H1 (cell line): ENCODE data around the gene RIN2. TPM values are rescaled to one million over a fixed set of nuclear protein-coding genes. Genes with fewer than 3 reads are reported as not detected.

Experiments
- CTCF ChIA-PET: fragments of 300-600 bp; sonication (Branson Sonifier 250); formaldehyde crosslinking; loops from one replicate; lab custom pipeline; 2021; ENCODE audit not compliant: partially characterized antibody; lab: Charles Lee
- POLR2A ChIA-PET: fragments of 300-600 bp; sonication (Branson Sonifier 250); formaldehyde crosslinking; loops from one replicate; lab custom pipeline; 2021; ENCODE audit warnings: inconsistent platforms; ENCODE audit not compliant: partially characterized antibody; lab: Charles Lee
- DNase-seq, 2 experiments: peaks; one replicate each; pipeline versions ENCODE4 v3.0.0 to v3.0.0-alpha.2; 2010 to 2022; ENCODE audit warnings: low spot score in 2 of 2, low read depth in 1 of 2, mixed read lengths in 1 of 2
- FAIRE-seq: peaks from 2 replicates; lab custom pipeline; 2011; peaks lifted over from hg19 to GRCh38; lab: Jason Lieb, UNC
- H2AFZ ChIP-seq: 2 replicates; pipeline ENCODE4 v1.8.1; 2012; ENCODE audit warnings: low read length, inconsistent platforms
- H2AK5ac ChIP-seq: 2 replicates; pipeline ENCODE4 v1.6.1; 2013; ENCODE audit warnings: low read depth, low read length
- H2BK120ac ChIP-seq: replicated peaks from 2 replicates; pipeline ENCODE3; 2013; ENCODE audit warnings: low read depth, low read length, inconsistent platforms
- H2BK12ac ChIP-seq: 2 replicates; pipeline ENCODE4 v1.6.1; 2013; ENCODE audit warnings: low read depth, low read length
- H2BK15ac ChIP-seq: 2 replicates; pipeline ENCODE4 v1.6.1; 2013; ENCODE audit warnings: low read length
- H2BK20ac ChIP-seq: 2 replicates; pipeline ENCODE4 v1.6.1; 2013; ENCODE audit warnings: low read length
- H2BK5ac ChIP-seq: 2 replicates; pipeline ENCODE4 v1.6.1; 2013; ENCODE audit warnings: low read depth, low read length
- H3K14ac ChIP-seq: 2 replicates; pipeline ENCODE4 v1.6.1; 2013; ENCODE audit warnings: inconsistent platforms; ENCODE audit not compliant: insufficient read length
- H3K18ac ChIP-seq: 2 replicates; pipeline ENCODE4 v1.6.1; 2013; ENCODE audit warnings: low read length; ENCODE audit errors: extremely low read depth
- H3K23ac ChIP-seq: 2 replicates; pipeline ENCODE4 v1.6.1; 2013; ENCODE audit warnings: inconsistent platforms; ENCODE audit not compliant: insufficient read length
- H3K23me2 ChIP-seq: 2 replicates; pipeline ENCODE4 v1.6.1; 2013; ENCODE audit warnings: low read depth, low read length
- H3K27ac ChIP-seq: 2 replicates; pipeline ENCODE4 v1.6.1; 2011; ENCODE audit warnings: low read depth, low read length, inconsistent platforms
- H3K27me3 ChIP-seq, 4 experiments: replicated peaks in 1 of 4; 1 replicate in 1 of 4; 2 replicates in 3 of 4; pipeline versions ENCODE4 v1.6.1 to v1.8.1; 2011 to 2013; ENCODE audit warnings: low read length in 3 of 4, mild to moderate bottlenecking in 3 of 4, inconsistent platforms in 2 of 4, mixed read lengths in 2 of 4, moderate library complexity in 1 of 4; ENCODE audit not compliant: control insufficient read depth in 3 of 4, insufficient read depth in 3 of 4; ENCODE audit errors: extremely low read depth in 1 of 4
- H3K36me3 ChIP-seq, 4 experiments: 2 replicates each; pipeline versions ENCODE4 v1.6.1 to v1.8.1; 2011 to 2013; ENCODE audit warnings: mild to moderate bottlenecking in 4 of 4, low read length in 3 of 4, moderate library complexity in 2 of 4, control low read depth in 1 of 4, inconsistent platforms in 1 of 4; ENCODE audit not compliant: insufficient read depth in 4 of 4, control insufficient read depth in 2 of 4
- H3K4ac ChIP-seq: replicated peaks from 2 replicates; pipeline ENCODE3; 2013; ENCODE audit warnings: low read length, low read depth, mixed read lengths, inconsistent platforms; ENCODE audit not compliant: insufficient read length
- H3K4me1 ChIP-seq, 4 experiments: replicated peaks in 1 of 4; 1 replicate in 1 of 4; 2 replicates in 3 of 4; pipeline versions ENCODE4 v1.6.1 to v1.8.1; 2011 to 2013; ENCODE audit warnings: low read length in 3 of 4, inconsistent platforms in 2 of 4, mixed read lengths in 1 of 4; ENCODE audit not compliant: insufficient read depth in 4 of 4, control insufficient read depth in 3 of 4
- H3K4me2 ChIP-seq, 2 experiments: 2 replicates each; pipeline versions ENCODE4 v1.6.1 to v1.8.1; 2011 to 2013; ENCODE audit warnings: low read depth in 2 of 2, low read length in 2 of 2, control low read depth in 1 of 2, inconsistent platforms in 1 of 2, mild to moderate bottlenecking in 1 of 2; ENCODE audit not compliant: insufficient read depth in 1 of 2
- H3K4me3 ChIP-seq, 4 experiments: fragments of 200-600, 300-600 bp in 1 of 4; sonication (generic), shearing (Covaris generic), sonication (Bioruptor Twin) in 1 of 4; 2 replicates each; pipeline versions ENCODE4 v1.5.1 to v1.8.1; 2011 to 2016; ENCODE audit warnings: low read length in 4 of 4, low read depth in 3 of 4, control low read depth in 2 of 4, inconsistent platforms in 2 of 4, mild to moderate bottlenecking in 2 of 4, mixed read lengths in 1 of 4, moderate library complexity in 1 of 4; ENCODE audit not compliant: insufficient read depth in 2 of 4; ENCODE audit errors: extremely low read depth in 1 of 4
- H3K56ac ChIP-seq: replicated peaks from 2 replicates; pipeline ENCODE3; 2013; ENCODE audit warnings: low read depth, mild to moderate bottlenecking, mixed read lengths, low read length, inconsistent platforms; ENCODE audit not compliant: insufficient read length
- H3K79me1 ChIP-seq: 2 replicates; pipeline ENCODE4 v1.6.1; 2013; ENCODE audit warnings: low read depth, low read length, control low read depth
- H3K79me2 ChIP-seq, 2 experiments: 2 replicates each; pipeline versions ENCODE4 v1.6.1 to v1.8.1; 2012 to 2013; ENCODE audit warnings: low read length in 2 of 2, mild to moderate bottlenecking in 2 of 2, inconsistent platforms in 1 of 2; ENCODE audit not compliant: insufficient read depth in 2 of 2, control insufficient read depth in 1 of 2
- H3K9ac ChIP-seq, 4 experiments: replicated peaks in 1 of 4; 1 replicate in 1 of 4; 2 replicates in 3 of 4; pipeline versions ENCODE4 v1.6.1 to v1.8.1; 2011 to 2013; ENCODE audit warnings: low read depth in 3 of 4, low read length in 3 of 4, control low read depth in 2 of 4, mild to moderate bottlenecking in 2 of 4, moderate library complexity in 2 of 4, inconsistent platforms in 1 of 4; ENCODE audit errors: extremely low read depth in 1 of 4
- H3K9me3 ChIP-seq, 2 experiments: 2 replicates each; pipeline versions ENCODE4 v1.6.1 to v1.8.1; 2012 to 2013; ENCODE audit warnings: mild to moderate bottlenecking in 2 of 2, moderate library complexity in 2 of 2, control low read depth in 1 of 2, inconsistent platforms in 1 of 2, low read depth in 1 of 2, low read length in 1 of 2, mixed read lengths in 1 of 2; ENCODE audit not compliant: insufficient read depth in 2 of 2
- H4K20me1 ChIP-seq, 2 experiments: replicated peaks in 1 of 2; 2 replicates each; pipeline versions ENCODE3 to v1.8.1; 2011 to 2013; ENCODE audit warnings: inconsistent platforms in 2 of 2, low read length in 2 of 2, mild to moderate bottlenecking in 1 of 2; ENCODE audit not compliant: insufficient read depth in 2 of 2, control insufficient read depth in 1 of 2
- H4K5ac ChIP-seq: 2 replicates; pipeline ENCODE4 v1.6.1; 2013; ENCODE audit warnings: low read length, low read depth, mixed read lengths, inconsistent platforms; ENCODE audit not compliant: insufficient read length
- H4K8ac ChIP-seq: 2 replicates; pipeline ENCODE4 v1.8.0; 2013; ENCODE audit warnings: mild to moderate bottlenecking, moderate library complexity, low read length, inconsistent platforms; ENCODE audit not compliant: insufficient read depth; ENCODE audit errors: extremely low read depth
- H4K91ac ChIP-seq: replicated peaks from 2 replicates; pipeline ENCODE3; 2013; ENCODE audit warnings: low read length, mixed read lengths, inconsistent platforms; ENCODE audit not compliant: insufficient read length
- ATF3 ChIP-seq: IDR thresholded peaks from 2 replicates; pipeline ENCODE4 v1.6.1; 2011; ENCODE audit warnings: low read depth, mild to moderate bottlenecking, low read length; ENCODE audit not compliant: insufficient read depth
- BACH1 ChIP-seq: IDR thresholded peaks from 2 replicates; pipeline ENCODE4 v1.6.1; 2012; ENCODE audit warnings: low read length, improper control_type of control experiment
- CBX8 ChIP-seq: fragments of 300-800, 300-1000 bp; sonication (generic); IDR thresholded peaks from 2 replicates; pipeline ENCODE4 v1.7.1; 2016; ENCODE audit warnings: low read depth, low read length, borderline replicate concordance
- CREB1 ChIP-seq: IDR thresholded peaks from 2 replicates; pipeline ENCODE4 v1.6.1; 2012; ENCODE audit warnings: inconsistent platforms
- CTBP2 ChIP-seq: IDR thresholded peaks from 2 replicates; pipeline ENCODE4 v1.7.0; 2011; ENCODE audit warnings: borderline replicate concordance, mild to moderate bottlenecking, moderate library complexity, mixed read lengths, low read length; ENCODE audit not compliant: insufficient read depth, insufficient read length
- EGR1 ChIP-seq: IDR thresholded peaks from 2 replicates; pipeline ENCODE4 v1.6.1; 2011; ENCODE audit warnings: low read depth, low read length, borderline replicate concordance
- FOSL1 ChIP-seq: IDR thresholded peaks from 2 replicates; pipeline ENCODE4 v1.6.1; 2011; ENCODE audit warnings: mild to moderate bottlenecking, low read depth, low read length, moderate library complexity; ENCODE audit not compliant: insufficient read depth
- KDM1A ChIP-seq: fragments of 200-600, 300-600 bp; sonication (generic); IDR thresholded peaks from 2 replicates; pipeline ENCODE4 v1.7.1; 2016; ENCODE audit warnings: mild to moderate bottlenecking, low read length, borderline replicate concordance
- NRF1 ChIP-seq: IDR thresholded peaks from 2 replicates; pipeline ENCODE4 v1.6.1; 2011; ENCODE audit warnings: mild to moderate bottlenecking, low read depth, low read length, improper control_type of control experiment
- SIX5 ChIP-seq: IDR thresholded peaks from 2 replicates; pipeline ENCODE4 v1.6.1; 2011; ENCODE audit warnings: mild to moderate bottlenecking, low read depth, low read length
- SRF ChIP-seq: IDR thresholded peaks from 2 replicates; pipeline ENCODE4 v1.6.1; 2011; ENCODE audit warnings: mild to moderate bottlenecking, low read depth, low read length, moderate library complexity
- SUZ12 ChIP-seq: fragments of 200-600 bp; sonication (generic); IDR thresholded peaks from 2 replicates; pipeline ENCODE4 v1.6.1; 2012; ENCODE audit warnings: mild to moderate bottlenecking, inconsistent platforms, low read length, moderate library complexity, mixed read lengths
- WGBS, 2 experiments: shearing (Covaris generic) in 1 of 2; methylation state at CpG; one replicate each; pipeline versions ENCODE4 v1.1.6 to v1.1.7; 2013 to 2015; ENCODE audit warnings: low lambda C conversion rate in 2 of 2, mixed read lengths in 2 of 2, inconsistent platforms in 1 of 2, low coverage in 1 of 2, missing lambda C conversion rate in 1 of 2; ENCODE audit not compliant: insufficient replicate concordance in 2 of 2, insufficient coverage in 1 of 2, insufficient read length in 1 of 2; ENCODE audit errors: extremely low coverage in 1 of 2, missing lambda C conversion rate in 1 of 2; 5-methylcytosine and 5-hydroxymethylcytosine counted together
- polyA plus RNA-seq, 7 experiments: library from polyadenylated mRNA; depleted of rRNA in 3 of 7; stranded (reverse) in 5 of 7; unstranded in 2 of 7; fragments of >200 nt in 5 of 7; fragments of 200-250 nt in 2 of 7; gene quantifications; 1 replicate in 5 of 7; 2 replicates in 1 of 7; 4 replicates in 1 of 7; pipeline versions ENCODE4 v1.2.1 to v1.2.3, GENCODE V29; 2011 to 2013; ENCODE audit warnings: missing spikeins in 2 of 7, mixed read lengths in 2 of 7
- total RNA-seq: library from RNA; stranded (reverse); fragmentation: NEBNext Ultra II Directional; extraction: Animal tissue kit (Norgen Biotek cat#: 25700); gene quantifications from 2 replicates; pipeline ENCODE4 v1.2.1, GENCODE V29; 2021

The RIN2 gene
- total and polyA plus RNA-seq, 2 of the 8 experiments (the other 6 are each of a cell fraction or from before 2014, with no cell fraction given) = 0.20 to 1.3 TPM

GRCh38 chr20:19761841-19762240 lies 3.8 kb downstream of the RIN2 start:
- H2BK120ac ChIP-seq = no peak overlapping the region
- no peaks in the 10 kb centered on the region for H3K79me1 ChIP-seq
- H4K91ac ChIP-seq = no peak overlapping the region
- 73% methylated on average over 2 of the region's 2 CpGs; no CpG with 5 or more reads in 1 of the 2 experiments for WGBS, 2 experiments
- POLR2A ChIA-PET = no interaction called here
- H3K56ac ChIP-seq = no peak overlapping the region
- FAIRE-seq (no peak), DNase-seq (no peak)
- no peak overlapping the region for H3K4me2 ChIP-seq
- H3K9ac ChIP-seq = no peak overlapping the region
- no peak overlapping the region for H2AK5ac ChIP-seq
- no peaks in the 10 kb centered on the region for H3K79me2 ChIP-seq
- H3K23ac ChIP-seq = no peak overlapping the region
- peaks cover 0 to 1% (median 0%) of the 10 kb centered on the region in 4 experiments; a peak in 2 of 7 replicates for H3K4me1 ChIP-seq
- peaks cover 13% of the 10 kb centered on the region for H3K23me2 ChIP-seq
- H3K14ac ChIP-seq = no peak overlapping the region
- H4K5ac ChIP-seq = no peak overlapping the region
- H2BK5ac ChIP-seq = no peak overlapping the region
- H2AFZ ChIP-seq = no peak overlapping the region
- no peak overlapping the region for H3K18ac ChIP-seq
- CTCF ChIA-PET = interaction anchor here (0.8 kb wide), 1 partner anchor 21 kb away, joined by 3 read pairs; no protein-coding TSS in a partner anchor
- H3K9me3 ChIP-seq = no peaks in the 10 kb centered on the region
- peaks cover 0 to 2% of the 10 kb centered on the region in 2 experiments for H4K20me1 ChIP-seq
- no peak overlapping the region for H2BK20ac ChIP-seq
- H4K8ac ChIP-seq = no peak overlapping the region
- H2BK15ac ChIP-seq = no peak overlapping the region
- TF ChIP-seq ATF3 (no peak), EGR1 (no peak), SIX5 (no peak), FOSL1 (no peak), CTBP2 (no peak), CREB1 (no peak), KDM1A (no peak), SUZ12 (no peak), NRF1 (no peak), CBX8 (no peak), SRF (no peak), BACH1 (no peak)
- TF ChIP-seq, all 59 proteins: peak for 0
- Histone ChIP-seq H3K27me3 (peaks cover 0 to 14% (median 7%) of the 10 kb centered on the region in 4 experiments; a peak in 4 of 7 replicates), H3K27ac (no peak overlapping the region), H3K36me3 (no peaks in the 10 kb centered on the region), H3K4ac (no peak overlapping the region), H2BK12ac (no peak overlapping the region), H3K4me3 (no peak overlapping the region)
